Suppressor macrophage (primary cell): ENCODE data around the gene OR8B3.

Experiments used
- DNase-seq, 4 experiments: peaks; one replicate each; pipeline ENCODE4 v3.0.0-alpha.2; 2020 to 2022

OR8B3 gene

GRCh38 chr11:124359566-124359965 lies 39.3 kb downstream of the OR8B3 start:
- DNase-seq: peak; percentile 30 to 61 (median 42)

- peak; percentile 13 to 74 (median 52) for DNase-seq
Observed at GRCh38 chr11:124346311-124346955, 52.4 kb downstream of the OR8B3 start.
